ENCODE data around the gene JMJD7. TPM values are rescaled to one million over a fixed set of nuclear protein-coding genes. Genes with fewer than 3 reads are reported as not detected.

The JMJD7 gene
- polyA plus RNA-seq, 1 donor, result 10.9 TPM

- no peak for DNase-seq
These were observed 39.1 kb downstream of the JMJD7 start for GRCh38 chr15:41866872-41867579.

GRCh38 chr15:41868321-41868720, 40.4 kb downstream of the JMJD7 start:
- no peak for DNase-seq

GRCh38 chr15:41869770-41870688, 42.1 kb downstream of the JMJD7 start:
- no peak for DNase-seq

GRCh38 chr15:41870689-41871081, 42.8 kb downstream of the JMJD7 start:
- no peak for DNase-seq

- no peak for DNase-seq
These were observed 43.4 kb downstream of the JMJD7 start for GRCh38 chr15:41871175-41871905.

GRCh38 chr15:41872166-41872747, 44.4 kb downstream of the JMJD7 start:
- DNase-seq, result no peak

- DNase-seq, result no peak
These were observed 45.8 kb downstream of the JMJD7 start for GRCh38 chr15:41873711-41874110.

GRCh38 chr15:41874736-41875135, 46.8 kb downstream of the JMJD7 start:
- DNase-seq, result no peak

GRCh38 chr15:41876007-41876406, 48.1 kb downstream of the JMJD7 start:
- no peak for DNase-seq

GRCh38 chr15:41876689-41877088, 48.8 kb downstream of the JMJD7 start:
- no peak for DNase-seq

- no peak for DNase-seq
These were observed 49.9 kb downstream of the JMJD7 start for GRCh38 chr15:41877631-41878354.

- no peak for DNase-seq
These were observed 50.4 kb downstream of the JMJD7 start for GRCh38 chr15:41878355-41878699.

- no peak for DNase-seq
These were observed 51.5 kb downstream of the JMJD7 start for GRCh38 chr15:41879321-41879845.

- no peak for DNase-seq
These were observed 52.4 kb downstream of the JMJD7 start for GRCh38 chr15:41880156-41880877.

- no peak for DNase-seq
These were observed 53.2 kb downstream of the JMJD7 start for GRCh38 chr15:41881086-41881485.

GRCh38 chr15:41881550-41881919, 53.6 kb downstream of the JMJD7 start:
- no peak for DNase-seq

GRCh38 chr15:41881920-41882688, 54.2 kb downstream of the JMJD7 start:
- no peak for DNase-seq

- no peak for DNase-seq
These were observed 55.0 kb downstream of the JMJD7 start for GRCh38 chr15:41882689-41883483.

- DNase-seq, result no peak
These were observed 55.6 kb downstream of the JMJD7 start for GRCh38 chr15:41883484-41883825.

- no peak for DNase-seq
These were observed 56.6 kb downstream of the JMJD7 start for GRCh38 chr15:41884458-41884857.
